NCI-H748 (cell line): Measurements from ENCODE around the gene EDEM3.

Experiments
- DNase-seq: peaks from one replicate; lab custom pipeline; 2025; ENCODE audit not compliant: unreplicated experiment; lab: John Stamatoyannopoulos, UW

The EDEM3 gene

GRCh38 chr1:184640505-184640904, 114.2 kb downstream of the EDEM3 start:
- no peak for DNase-seq
